B cell (primary cell): ENCODE results near the gene COL4A1. TPM values are rescaled to one million over a fixed set of nuclear protein-coding genes. Genes with fewer than 3 reads are reported as not detected.

Experiments used
- ATAC-seq: fragments of 200-7000 bp; cut with Tn5 transposase; one replicate; pipeline ENCODE4 v1.10.0; 2021; ENCODE audit warnings: low read depth, mild to moderate bottlenecking, moderate number of reproducible peaks, moderate library complexity
- CTCF ChIA-PET: fragments of 350-600 bp; sonication (Branson Sonifier 250); formaldehyde crosslinking; loops from one replicate; lab custom pipeline; 2021; ENCODE audit warnings: antibody characterized with exemption, inconsistent platforms; lab: Charles Lee
- POLR2A ChIA-PET: fragments of 350-600 bp; sonication (Branson Sonifier 250); formaldehyde crosslinking; loops from one replicate; lab custom pipeline; 2021; ENCODE audit warnings: antibody characterized with exemption; lab: Charles Lee
- DNase-seq: peaks from one replicate; pipeline ENCODE4 v3.0.0; 2013
- H2AFZ ChIP-seq: 2 replicates; pipeline ENCODE4 v1.6.1; 2012; ENCODE audit warnings: mild to moderate bottlenecking, low read depth, low read length; ENCODE audit not compliant: insufficient read depth, poor library complexity, severe bottlenecking
- H3K27ac ChIP-seq, 2 donors: 1 replicate in 1 of 2; 2 replicates in 1 of 2; pipeline ENCODE4 v1.5.1; 2012 to 2013; ENCODE audit warnings: low read length in 2 of 2, mild to moderate bottlenecking in 2 of 2, moderate library complexity in 1 of 2
- H3K27me3 ChIP-seq, 4 experiments: fragments of 200-600 bp in 1 of 4; sonication (generic) in 1 of 4; replicated peaks in 1 of 4; 1 replicate in 2 of 4; 2 replicates in 2 of 4; pipeline versions ENCODE4 v1.6.1 to v1.7.0; 2013 to 2016; ENCODE audit warnings: low read length in 3 of 4, mild to moderate bottlenecking in 2 of 4, mixed read lengths in 1 of 4, moderate library complexity in 1 of 4; ENCODE audit not compliant: insufficient read depth in 4 of 4, control insufficient read depth in 3 of 4; ENCODE audit errors: control extremely low read depth in 1 of 4
- H3K36me3 ChIP-seq, 2 experiments: replicated peaks in 1 of 2; 1 replicate in 1 of 2; 2 replicates in 1 of 2; pipeline versions ENCODE4 v1.6.1 to v1.7.1; 2013; ENCODE audit warnings: low read length in 1 of 2; ENCODE audit not compliant: insufficient read depth in 2 of 2, control insufficient read depth in 1 of 2; ENCODE audit errors: control extremely low read depth in 1 of 2, extremely low read depth in 1 of 2
- H3K4me1 ChIP-seq, 2 donors: fragments of 200-600 bp in 1 of 2; sonication (generic) in 1 of 2; 1 replicate in 1 of 2; 2 replicates in 1 of 2; pipeline versions ENCODE4 v1.5.1 to v1.6.1; 2013 to 2017; ENCODE audit warnings: low read length in 2 of 2; ENCODE audit not compliant: control insufficient read depth in 2 of 2, insufficient read depth in 2 of 2
- H3K4me2 ChIP-seq: replicated peaks from 2 replicates; pipeline ENCODE3; 2012; ENCODE audit warnings: mild to moderate bottlenecking, low read depth, low read length; ENCODE audit not compliant: poor library complexity, severe bottlenecking
- H3K4me3 ChIP-seq, 5 experiments: fragments of 200-600 bp in 1 of 5; sonication (generic) in 1 of 5; 1 replicate in 3 of 5; 2 replicates in 2 of 5; pipeline versions ENCODE4 v1.5.1 to v1.7.0; 2011 to 2016; ENCODE audit warnings: low read length in 4 of 5, mild to moderate bottlenecking in 4 of 5, low read depth in 2 of 5, control low read depth in 1 of 5, moderate library complexity in 1 of 5; ENCODE audit not compliant: insufficient read depth in 1 of 5; ENCODE audit errors: control extremely low read depth in 1 of 5, extremely low read depth in 1 of 5
- H3K79me2 ChIP-seq: fragments of 200-600 bp; sonication (generic); one replicate; pipeline ENCODE4 v1.6.0; 2016; ENCODE audit warnings: low read length; ENCODE audit not compliant: control insufficient read depth, insufficient read depth
- H3K9ac ChIP-seq: fragments of 200-600 bp; sonication (generic); 2 replicates; pipeline ENCODE4 v1.6.1; 2017; ENCODE audit warnings: mild to moderate bottlenecking, low read length, moderate library complexity
- H3K9me3 ChIP-seq, 3 donors: one replicate each; pipeline versions ENCODE4 v1.6.1 to v1.7.1; 2013; ENCODE audit warnings: low read length in 2 of 3; ENCODE audit not compliant: control insufficient read depth in 2 of 3, insufficient read depth in 1 of 3; ENCODE audit errors: control extremely low read depth in 1 of 3
- H4K20me1 ChIP-seq: 2 replicates; pipeline ENCODE4 v1.6.0; 2012; ENCODE audit warnings: mild to moderate bottlenecking, low read length; ENCODE audit not compliant: insufficient read depth, control insufficient read depth, poor library complexity, severe bottlenecking
- H3K27ac Mint-ChIP-seq: one replicate; pipeline ENCODE4 v1.8.0; 2021; ENCODE audit warnings: mixed read lengths
- H3K27me3 Mint-ChIP-seq: one replicate; pipeline ENCODE4 v1.8.0; 2021; ENCODE audit warnings: mixed read lengths
- H3K4me1 Mint-ChIP-seq: one replicate; pipeline ENCODE4 v1.8.0; 2021; ENCODE audit warnings: mixed read lengths
- H3K4me3 Mint-ChIP-seq: one replicate; pipeline ENCODE4 v1.8.0; 2021; ENCODE audit warnings: mixed read lengths
- H3K9me3 Mint-ChIP-seq: one replicate; pipeline ENCODE4 v1.8.0; 2022; ENCODE audit warnings: mixed read lengths; ENCODE audit not compliant: insufficient read depth
- CTCF ChIP-seq: fragments of 200-600 bp; IDR thresholded peaks from one replicate; pipeline ENCODE4 v1.8.0; 2022; ENCODE audit warnings: antibody characterized with exemption, mild to moderate bottlenecking
- EZH2 ChIP-seq: IDR thresholded peaks from 2 replicates; pipeline ENCODE4 v1.6.1; 2012; ENCODE audit warnings: borderline replicate concordance, low read depth, mild to moderate bottlenecking, moderate library complexity, low read length; ENCODE audit not compliant: insufficient read depth, poor library complexity, severe bottlenecking
- WGBS: methylation state at CpG from one replicate; pipeline ENCODE4 v1.1.5; 2013; ENCODE audit warnings: missing lambda C conversion rate; ENCODE audit not compliant: insufficient coverage; 5-methylcytosine and 5-hydroxymethylcytosine counted together
- intact Hi-C: fragments of 100-400 bp; cut with micrococcal nuclease; formaldehyde crosslinking; loops from one replicate; pipeline ENCODE4 v1.10.0; 2022
- polyA plus RNA-seq: library from polyadenylated mRNA; depleted of rRNA; stranded (reverse); fragments of >200 nt; gene quantifications from 2 replicates; pipeline ENCODE4 v1.2.3, GENCODE V29; 2012
- total RNA-seq, 2 donors: library from RNA; stranded (reverse); fragments of 120-200 nt in 1 of 2; gene quantifications; 1 replicate in 1 of 2; 2 replicates in 1 of 2; pipeline versions ENCODE4 v1.2.3 to v1.2.4, GENCODE V29; 2013 to 2022

COL4A1 gene
- total and polyA plus RNA-seq, 2 donors (not counting 1 experiment from before 2014, with no cell fraction given), result not detected

GRCh38 chr13:110128546-110128945 lies 178.4 kb downstream of the COL4A1 start:
- ChIA-PET CTCF (no interaction called here), POLR2A (no interaction called here)
- WGBS, result 40% methylated on average over 5 of the region's 8 CpGs
- Mint-ChIP-seq H3K27me3 (peaks cover 11% of the 10 kb centered on the region), H3K9me3 (no peaks in the 10 kb centered on the region), H3K4me3 (no peak overlapping the region), H3K27ac (no peak overlapping the region), H3K4me1 (no peaks in the 10 kb centered on the region)
- Histone ChIP-seq H3K4me2 (no peak overlapping the region), H2AFZ (no peak overlapping the region), H3K79me2 (no peaks in the 10 kb centered on the region), H3K36me3 (no peaks in the 10 kb centered on the region), H3K27me3 (peaks cover 0 to 4% (median 2%) of the 10 kb centered on the region in 4 experiments), H3K9me3 (no peaks in the 10 kb centered on the region), H4K20me1 (no peaks in the 10 kb centered on the region), H3K4me1 (no peaks in the 10 kb centered on the region), H3K9ac (no peak overlapping the region), H3K27ac (no peak overlapping the region), H3K4me3 (no peak overlapping the region)
- DNase-seq, result no peak
- TF ChIP-seq EZH2, result no peak
- no peak for TF ChIP-seq CTCF
- intact Hi-C loops, result no loop called here
- no peak for ATAC-seq

- POLR2A ChIA-PET, result no interaction called here
- no peak for DNase-seq
- H2AFZ ChIP-seq, result no peak overlapping the region
- Mint-ChIP-seq H3K4me3 (no peak overlapping the region), H3K4me1 (no peaks in the 10 kb centered on the region), H3K9me3 (no peaks in the 10 kb centered on the region), H3K27me3 (peaks cover 11% of the 10 kb centered on the region), H3K27ac (no peak overlapping the region)
- no peaks in the 10 kb centered on the region for H3K79me2 ChIP-seq
- no peak overlapping the region for H3K4me3 ChIP-seq
- no peak overlapping the region for H3K27ac ChIP-seq
- ATAC-seq, result no peak
- TF ChIP-seq CTCF (no peak), EZH2 (no peak)
- no peak overlapping the region for H3K9ac ChIP-seq
- 56% methylated on average over 3 of the region's 6 CpGs for WGBS
- H3K4me1 ChIP-seq, result no peaks in the 10 kb centered on the region
- H3K27me3 ChIP-seq, result peaks cover 0 to 4% (median 2%) of the 10 kb centered on the region in 4 experiments
- no peak overlapping the region for H3K4me2 ChIP-seq
- intact Hi-C loops, result no loop called here
- H4K20me1 ChIP-seq, result no peaks in the 10 kb centered on the region
- no peaks in the 10 kb centered on the region for H3K9me3 ChIP-seq
- CTCF ChIA-PET, result no interaction called here
- H3K36me3 ChIP-seq, result no peaks in the 10 kb centered on the region
Measured at GRCh38 chr13:110127986-110128511, 178.9 kb downstream of the COL4A1 start.
